HG03064 (cell line): ENCODE measurements around the gene FFAR4.

Source experiments
- ATAC-seq: cut with Tn5 transposase; IDR thresholded peaks from one replicate; pipeline ENCODE4 v1.9.1; 2021; ENCODE audit warnings: low read depth; ENCODE audit not compliant: unreplicated experiment

FFAR4 gene

GRCh38 chr10:93570383-93570782 is 3.9 kb downstream of the FFAR4 start:
- no peak for ATAC-seq

- ATAC-seq, result no peak
These were observed 6.1 kb downstream of the FFAR4 start for GRCh38 chr10:93572606-93573005.

GRCh38 chr10:93573051-93573909 is 6.8 kb downstream of the FFAR4 start:
- ATAC-seq, result no peak

- ATAC-seq, result no peak
These were observed 7.5 kb downstream of the FFAR4 start for GRCh38 chr10:93573924-93574323.

- no peak for ATAC-seq
These were observed 10.4 kb downstream of the FFAR4 start for GRCh38 chr10:93576888-93577287.

- no peak for ATAC-seq
These were observed 11.1 kb downstream of the FFAR4 start for GRCh38 chr10:93577565-93577964.

- no peak for ATAC-seq
These were observed 12.6 kb downstream of the FFAR4 start for GRCh38 chr10:93579089-93579488.

GRCh38 chr10:93579985-93580711 is 13.7 kb downstream of the FFAR4 start:
- ATAC-seq, result no peak

GRCh38 chr10:93580828-93581227 is 14.4 kb downstream of the FFAR4 start:
- no peak for ATAC-seq

GRCh38 chr10:93584445-93584844 is 18.0 kb downstream of the FFAR4 start:
- no peak for ATAC-seq

- ATAC-seq, result no peak
These were observed 23.4 kb downstream of the FFAR4 start for GRCh38 chr10:93589648-93590562.

- ATAC-seq, result no peak
These were observed 24.2 kb downstream of the FFAR4 start for GRCh38 chr10:93590638-93591037.

GRCh38 chr10:93591065-93591808 is 24.8 kb downstream of the FFAR4 start:
- ATAC-seq, result no peak

GRCh38 chr10:93593254-93593653 is 26.8 kb downstream of the FFAR4 start:
- ATAC-seq, result no peak

GRCh38 chr10:93593749-93594148 is 27.3 kb downstream of the FFAR4 start:
- ATAC-seq, result no peak

- no peak for ATAC-seq
These were observed 28.1 kb downstream of the FFAR4 start for GRCh38 chr10:93594518-93594917.

- ATAC-seq, result no peak
These were observed 29.1 kb downstream of the FFAR4 start for GRCh38 chr10:93595378-93596161.

- ATAC-seq, result no peak
These were observed 30.1 kb downstream of the FFAR4 start for GRCh38 chr10:93596539-93596938.

GRCh38 chr10:93597075-93597599 is 30.7 kb downstream of the FFAR4 start:
- no peak for ATAC-seq
